HL-60 (cell line): ENCODE measurements around the gene PACRG.

Source experiments
- GABPA ChIP-seq: IDR thresholded peaks from 2 replicates; pipeline ENCODE4 v1.6.1; 2012; ENCODE audit warnings: low read depth
- POLR2AphosphoS5 ChIP-seq: IDR thresholded peaks from 2 replicates; pipeline ENCODE4 v1.6.1; 2012; ENCODE audit warnings: low read depth
- TF ChIP-seq, protein P1 (sequence below): IDR thresholded peaks from 2 replicates; pipeline ENCODE4 v1.6.1; 2012; ENCODE audit warnings: low read depth; ENCODE audit not compliant: insufficient replicate concordance
- TF ChIP-seq, protein P2 (sequence below): IDR thresholded peaks from one replicate; pipeline ENCODE4 v1.5.1; 2011; ENCODE audit warnings: low read length, control low read depth, inconsistent platforms; ENCODE audit not compliant: insufficient read depth

DNA sequence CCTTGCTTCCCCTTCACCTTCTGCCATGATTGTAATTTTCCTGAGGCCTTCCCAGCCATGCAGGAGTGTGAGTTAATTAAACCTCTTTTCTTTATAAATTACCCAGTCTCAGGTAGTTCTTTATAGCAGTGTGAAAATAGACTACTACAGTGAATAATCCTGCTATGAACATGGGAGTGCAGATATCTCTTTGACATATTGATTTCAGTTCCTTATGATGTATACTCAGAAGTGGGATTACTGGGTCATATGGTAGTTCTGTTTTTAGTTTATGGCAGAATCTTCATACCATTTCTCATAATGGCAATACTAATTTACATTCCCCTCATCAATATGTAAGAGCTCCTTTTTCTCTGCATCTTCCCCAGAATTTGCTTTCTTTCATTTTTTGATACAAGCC is 26.0 kb downstream of the PACRG start:
- TF ChIP-seq, protein P1, sequence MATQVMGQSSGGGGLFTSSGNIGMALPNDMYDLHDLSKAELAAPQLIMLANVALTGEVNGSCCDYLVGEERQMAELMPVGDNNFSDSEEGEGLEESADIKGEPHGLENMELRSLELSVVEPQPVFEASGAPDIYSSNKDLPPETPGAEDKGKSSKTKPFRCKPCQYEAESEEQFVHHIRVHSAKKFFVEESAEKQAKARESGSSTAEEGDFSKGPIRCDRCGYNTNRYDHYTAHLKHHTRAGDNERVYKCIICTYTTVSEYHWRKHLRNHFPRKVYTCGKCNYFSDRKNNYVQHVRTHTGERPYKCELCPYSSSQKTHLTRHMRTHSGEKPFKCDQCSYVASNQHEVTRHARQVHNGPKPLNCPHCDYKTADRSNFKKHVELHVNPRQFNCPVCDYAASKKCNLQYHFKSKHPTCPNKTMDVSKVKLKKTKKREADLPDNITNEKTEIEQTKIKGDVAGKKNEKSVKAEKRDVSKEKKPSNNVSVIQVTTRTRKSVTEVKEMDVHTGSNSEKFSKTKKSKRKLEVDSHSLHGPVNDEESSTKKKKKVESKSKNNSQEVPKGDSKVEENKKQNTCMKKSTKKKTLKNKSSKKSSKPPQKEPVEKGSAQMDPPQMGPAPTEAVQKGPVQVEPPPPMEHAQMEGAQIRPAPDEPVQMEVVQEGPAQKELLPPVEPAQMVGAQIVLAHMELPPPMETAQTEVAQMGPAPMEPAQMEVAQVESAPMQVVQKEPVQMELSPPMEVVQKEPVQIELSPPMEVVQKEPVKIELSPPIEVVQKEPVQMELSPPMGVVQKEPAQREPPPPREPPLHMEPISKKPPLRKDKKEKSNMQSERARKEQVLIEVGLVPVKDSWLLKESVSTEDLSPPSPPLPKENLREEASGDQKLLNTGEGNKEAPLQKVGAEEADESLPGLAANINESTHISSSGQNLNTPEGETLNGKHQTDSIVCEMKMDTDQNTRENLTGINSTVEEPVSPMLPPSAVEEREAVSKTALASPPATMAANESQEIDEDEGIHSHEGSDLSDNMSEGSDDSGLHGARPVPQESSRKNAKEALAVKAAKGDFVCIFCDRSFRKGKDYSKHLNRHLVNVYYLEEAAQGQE, result no peak
- TF ChIP-seq, protein P2, sequence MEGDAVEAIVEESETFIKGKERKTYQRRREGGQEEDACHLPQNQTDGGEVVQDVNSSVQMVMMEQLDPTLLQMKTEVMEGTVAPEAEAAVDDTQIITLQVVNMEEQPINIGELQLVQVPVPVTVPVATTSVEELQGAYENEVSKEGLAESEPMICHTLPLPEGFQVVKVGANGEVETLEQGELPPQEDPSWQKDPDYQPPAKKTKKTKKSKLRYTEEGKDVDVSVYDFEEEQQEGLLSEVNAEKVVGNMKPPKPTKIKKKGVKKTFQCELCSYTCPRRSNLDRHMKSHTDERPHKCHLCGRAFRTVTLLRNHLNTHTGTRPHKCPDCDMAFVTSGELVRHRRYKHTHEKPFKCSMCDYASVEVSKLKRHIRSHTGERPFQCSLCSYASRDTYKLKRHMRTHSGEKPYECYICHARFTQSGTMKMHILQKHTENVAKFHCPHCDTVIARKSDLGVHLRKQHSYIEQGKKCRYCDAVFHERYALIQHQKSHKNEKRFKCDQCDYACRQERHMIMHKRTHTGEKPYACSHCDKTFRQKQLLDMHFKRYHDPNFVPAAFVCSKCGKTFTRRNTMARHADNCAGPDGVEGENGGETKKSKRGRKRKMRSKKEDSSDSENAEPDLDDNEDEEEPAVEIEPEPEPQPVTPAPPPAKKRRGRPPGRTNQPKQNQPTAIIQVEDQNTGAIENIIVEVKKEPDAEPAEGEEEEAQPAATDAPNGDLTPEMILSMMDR, result no peak
- TF ChIP-seq GABPA (no peak), POLR2AphosphoS5 (no peak)
